ENCODE measurements around the gene NAP1L5. TPM values are rescaled to one million over a fixed set of nuclear protein-coding genes. Genes with fewer than 3 reads are reported as not detected.

NAP1L5 gene
- polyA plus RNA-seq, 2 donors, result 1.9 to 2.1 TPM

GRCh38 chr4:88737307-88737941 lies 39.8 kb upstream of the NAP1L5 start:
- peak overlapping the region in 1 of 2 donors; percentile 3 for H3K27ac ChIP-seq (ENCODE audit: low read depth in 2 of 2, low read length in 1 of 2)
- WGBS, 2 donors, result 47 to 64% methylated on average over 14 of the region's 14 CpGs
- H3K36me3 ChIP-seq (ENCODE audit: control insufficient read depth in 2 of 2, insufficient read depth in 2 of 2, low read length in 1 of 2), result no peaks in the 10 kb centered on the region
- no peaks in the 10 kb centered on the region for H3K27me3 ChIP-seq (ENCODE audit: control insufficient read depth in 1 of 2, insufficient read depth in 2 of 2, low read length in 2 of 2)
- no peak overlapping the region for H3K4me3 ChIP-seq (ENCODE audit: low read depth in 1 of 2, low read length in 2 of 2)
- H3K9me3 ChIP-seq (ENCODE audit: control insufficient read depth in 2 of 2, insufficient read depth in 1 of 2, low read depth in 1 of 2, low read length in 1 of 2), result no peaks in the 10 kb centered on the region
- H3K4me1 ChIP-seq (ENCODE audit: control insufficient read depth in 2 of 2, insufficient read depth in 2 of 2, low read length in 1 of 2), result peaks cover 1 to 3% of the 10 kb centered on the region in 2 donors

GRCh38 chr4:88736264-88736663 lies 38.6 kb upstream of the NAP1L5 start:
- no peak overlapping the region for H3K27ac ChIP-seq (ENCODE audit: low read depth in 2 of 2, low read length in 1 of 2)
- no peaks in the 10 kb centered on the region for H3K27me3 ChIP-seq (ENCODE audit: control insufficient read depth in 1 of 2, insufficient read depth in 2 of 2, low read length in 2 of 2)
- no peaks in the 10 kb centered on the region for H3K36me3 ChIP-seq (ENCODE audit: control insufficient read depth in 2 of 2, insufficient read depth in 2 of 2, low read length in 1 of 2)
- no peak overlapping the region for H3K4me3 ChIP-seq (ENCODE audit: low read depth in 1 of 2, low read length in 2 of 2)
- 88 to 92% methylated on average over 3 of the region's 3 CpGs for WGBS, 2 donors
- peaks cover 1 to 3% of the 10 kb centered on the region in 2 donors for H3K4me1 ChIP-seq (ENCODE audit: control insufficient read depth in 2 of 2, insufficient read depth in 2 of 2, low read length in 1 of 2)
- no peaks in the 10 kb centered on the region for H3K9me3 ChIP-seq (ENCODE audit: control insufficient read depth in 2 of 2, insufficient read depth in 1 of 2, low read depth in 1 of 2, low read length in 1 of 2)

GRCh38 chr4:88735564-88735963 lies 37.9 kb upstream of the NAP1L5 start:
- 74 to 78% methylated on average over 1 of the region's 1 CpG for WGBS, 2 donors
- no peak overlapping the region for H3K4me3 ChIP-seq (ENCODE audit: low read depth in 1 of 2, low read length in 2 of 2)
- H3K27ac ChIP-seq (ENCODE audit: low read depth in 2 of 2, low read length in 1 of 2), result no peak overlapping the region

GRCh38 chr4:88734403-88734949 lies 36.8 kb upstream of the NAP1L5 start:
- Histone ChIP-seq H3K27me3 (ENCODE audit: control insufficient read depth in 1 of 2, insufficient read depth in 2 of 2, low read length in 2 of 2) (no peaks in the 10 kb centered on the region), H3K27ac (ENCODE audit: low read depth in 2 of 2, low read length in 1 of 2) (peak overlapping the region in 1 of 2 donors; percentile 22), H3K36me3 (ENCODE audit: control insufficient read depth in 2 of 2, insufficient read depth in 2 of 2, low read length in 1 of 2) (peaks cover 0 to under 1% of the 10 kb centered on the region in 2 donors), H3K4me1 (ENCODE audit: control insufficient read depth in 2 of 2, insufficient read depth in 2 of 2, low read length in 1 of 2) (peaks cover 1 to 3% of the 10 kb centered on the region in 2 donors), H3K9me3 (ENCODE audit: control insufficient read depth in 2 of 2, insufficient read depth in 1 of 2, low read depth in 1 of 2, low read length in 1 of 2) (no peaks in the 10 kb centered on the region), H3K4me3 (ENCODE audit: low read depth in 1 of 2, low read length in 2 of 2) (no peak overlapping the region)
- 81 to 95% methylated on average over 3 of the region's 3 CpGs for WGBS, 2 donors

More at GRCh38 chr4:88735564-88735963, 37.9 kb upstream of the NAP1L5 start:
- H3K36me3 ChIP-seq (ENCODE audit: control insufficient read depth in 2 of 2, insufficient read depth in 2 of 2, low read length in 1 of 2), result no peaks in the 10 kb centered on the region
- no peaks in the 10 kb centered on the region for H3K27me3 ChIP-seq (ENCODE audit: control insufficient read depth in 1 of 2, insufficient read depth in 2 of 2, low read length in 2 of 2)
- H3K4me1 ChIP-seq (ENCODE audit: control insufficient read depth in 2 of 2, insufficient read depth in 2 of 2, low read length in 1 of 2), result peaks cover 1 to 3% of the 10 kb centered on the region in 2 donors
- H3K9me3 ChIP-seq (ENCODE audit: control insufficient read depth in 2 of 2, insufficient read depth in 1 of 2, low read depth in 1 of 2, low read length in 1 of 2), result no peaks in the 10 kb centered on the region

- Histone ChIP-seq H3K36me3 (ENCODE audit: control insufficient read depth in 2 of 2, insufficient read depth in 2 of 2, low read length in 1 of 2) (peaks cover under 1 to 9% of the 10 kb centered on the region in 2 donors), H3K9me3 (ENCODE audit: control insufficient read depth in 2 of 2, insufficient read depth in 1 of 2, low read depth in 1 of 2, low read length in 1 of 2) (no peaks in the 10 kb centered on the region), H3K27me3 (ENCODE audit: control insufficient read depth in 1 of 2, insufficient read depth in 2 of 2, low read length in 2 of 2) (no peaks in the 10 kb centered on the region), H3K27ac (ENCODE audit: low read depth in 2 of 2, low read length in 1 of 2) (no peak overlapping the region), H3K4me3 (ENCODE audit: low read depth in 1 of 2, low read length in 2 of 2) (no peak overlapping the region), H3K4me1 (ENCODE audit: control insufficient read depth in 2 of 2, insufficient read depth in 2 of 2, low read length in 1 of 2) (peaks cover 1 to 3% of the 10 kb centered on the region in 2 donors)
- 94 to 96% methylated on average over 5 of the region's 5 CpGs for WGBS, 2 donors
Observed at GRCh38 chr4:88732714-88733368, 35.2 kb upstream of the NAP1L5 start.

GRCh38 chr4:88731381-88731780 lies 33.8 kb upstream of the NAP1L5 start:
- H3K36me3 ChIP-seq (ENCODE audit: control insufficient read depth in 2 of 2, insufficient read depth in 2 of 2, low read length in 1 of 2), result peaks cover 5 to 16% of the 10 kb centered on the region in 2 donors
- no peaks in the 10 kb centered on the region for H3K27me3 ChIP-seq (ENCODE audit: control insufficient read depth in 1 of 2, insufficient read depth in 2 of 2, low read length in 2 of 2)
- no peak overlapping the region for H3K27ac ChIP-seq (ENCODE audit: low read depth in 2 of 2, low read length in 1 of 2)
- peaks cover 0 to 3% of the 10 kb centered on the region in 2 donors for H3K4me1 ChIP-seq (ENCODE audit: control insufficient read depth in 2 of 2, insufficient read depth in 2 of 2, low read length in 1 of 2)
- H3K9me3 ChIP-seq (ENCODE audit: control insufficient read depth in 2 of 2, insufficient read depth in 1 of 2, low read depth in 1 of 2, low read length in 1 of 2), result no peaks in the 10 kb centered on the region
- WGBS, 2 donors, result 84 to 86% methylated on average over 4 of the region's 4 CpGs
- no peak overlapping the region for H3K4me3 ChIP-seq (ENCODE audit: low read depth in 1 of 2, low read length in 2 of 2)

- H3K4me3 ChIP-seq (ENCODE audit: low read depth in 1 of 2, low read length in 2 of 2), result no peak overlapping the region
- H3K9me3 ChIP-seq (ENCODE audit: control insufficient read depth in 2 of 2, insufficient read depth in 1 of 2, low read depth in 1 of 2, low read length in 1 of 2), result no peaks in the 10 kb centered on the region
- WGBS, 2 donors, result 90 to 95% methylated on average over 5 of the region's 5 CpGs
- H3K36me3 ChIP-seq (ENCODE audit: control insufficient read depth in 2 of 2, insufficient read depth in 2 of 2, low read length in 1 of 2), result peaks cover 5 to 16% of the 10 kb centered on the region in 2 donors
- H3K27me3 ChIP-seq (ENCODE audit: control insufficient read depth in 1 of 2, insufficient read depth in 2 of 2, low read length in 2 of 2), result no peaks in the 10 kb centered on the region
- no peak overlapping the region for H3K27ac ChIP-seq (ENCODE audit: low read depth in 2 of 2, low read length in 1 of 2)
- H3K4me1 ChIP-seq (ENCODE audit: control insufficient read depth in 2 of 2, insufficient read depth in 2 of 2, low read length in 1 of 2), result peaks cover 0 to 3% of the 10 kb centered on the region in 2 donors
Observed at GRCh38 chr4:88730811-88731210, 33.2 kb upstream of the NAP1L5 start.

- no peaks in the 10 kb centered on the region for H3K27me3 ChIP-seq (ENCODE audit: control insufficient read depth in 1 of 2, insufficient read depth in 2 of 2, low read length in 2 of 2)
- H3K9me3 ChIP-seq (ENCODE audit: control insufficient read depth in 2 of 2, insufficient read depth in 1 of 2, low read depth in 1 of 2, low read length in 1 of 2), result no peaks in the 10 kb centered on the region
- no peak overlapping the region for H3K4me3 ChIP-seq (ENCODE audit: low read depth in 1 of 2, low read length in 2 of 2)
- H3K4me1 ChIP-seq (ENCODE audit: control insufficient read depth in 2 of 2, insufficient read depth in 2 of 2, low read length in 1 of 2), result no peaks in the 10 kb centered on the region
- no peak overlapping the region for H3K27ac ChIP-seq (ENCODE audit: low read depth in 2 of 2, low read length in 1 of 2)
- WGBS, 2 donors, result 83 to 88% methylated on average over 6 of the region's 6 CpGs
- H3K36me3 ChIP-seq (ENCODE audit: control insufficient read depth in 2 of 2, insufficient read depth in 2 of 2, low read length in 1 of 2), result peaks cover 8 to 16% of the 10 kb centered on the region in 2 donors
Observed at GRCh38 chr4:88729146-88729760, 31.6 kb upstream of the NAP1L5 start.

GRCh38 chr4:88728146-88728545 lies 30.5 kb upstream of the NAP1L5 start:
- Histone ChIP-seq H3K27ac (ENCODE audit: low read depth in 2 of 2, low read length in 1 of 2) (no peak overlapping the region), H3K9me3 (ENCODE audit: control insufficient read depth in 2 of 2, insufficient read depth in 1 of 2, low read depth in 1 of 2, low read length in 1 of 2) (no peaks in the 10 kb centered on the region), H3K4me1 (ENCODE audit: control insufficient read depth in 2 of 2, insufficient read depth in 2 of 2, low read length in 1 of 2) (no peaks in the 10 kb centered on the region), H3K4me3 (ENCODE audit: low read depth in 1 of 2, low read length in 2 of 2) (no peak overlapping the region), H3K36me3 (ENCODE audit: control insufficient read depth in 2 of 2, insufficient read depth in 2 of 2, low read length in 1 of 2) (peaks cover 8 to 16% of the 10 kb centered on the region in 2 donors), H3K27me3 (ENCODE audit: control insufficient read depth in 1 of 2, insufficient read depth in 2 of 2, low read length in 2 of 2) (no peaks in the 10 kb centered on the region)
- 89% methylated on average over 6 of the region's 6 CpGs for WGBS, 2 donors

Measured in esophagus (tissue), 2 donors.